ENCODE data around the gene XKR3.
"Not testable (repeated sequence)": the region's sequence is repeated elsewhere in the genome, so short reads cannot be mapped to it uniquely, and the experiment has no call there.

- TF ChIP-seq CTCF (IDR thresholded peaks at IDR 0.05); EZH2 (IDR thresholded peaks at IDR 0.05; ENCODE audit: borderline replicate concordance, insufficient read depth, low read depth, low read length, poor library complexity, severe bottlenecking): not testable (repeated sequence)
Observed at GRCh38 chr22:16747266-16748159, 77.7 kb downstream of the XKR3 start.

Data from B cell (primary cell).